GM18517 (cell line): Measurements from ENCODE around the gene UROD.

Source experiments
- ATAC-seq: cut with Tn5 transposase; IDR thresholded peaks from one replicate; pipeline ENCODE4 v1.9.1; 2021; ENCODE audit warnings: mild to moderate bottlenecking, moderate library complexity; ENCODE audit not compliant: unreplicated experiment

UROD gene

GRCh38 chr1:45008076-45008475, 4.0 kb upstream of the UROD start:
- ATAC-seq: no peak

- ATAC-seq: no peak
Observed at GRCh38 chr1:45008516-45008915, 3.5 kb upstream of the UROD start.

- ATAC-seq: no peak
Observed at GRCh38 chr1:45009296-45009865, 2.7 kb upstream of the UROD start.

DNA sequence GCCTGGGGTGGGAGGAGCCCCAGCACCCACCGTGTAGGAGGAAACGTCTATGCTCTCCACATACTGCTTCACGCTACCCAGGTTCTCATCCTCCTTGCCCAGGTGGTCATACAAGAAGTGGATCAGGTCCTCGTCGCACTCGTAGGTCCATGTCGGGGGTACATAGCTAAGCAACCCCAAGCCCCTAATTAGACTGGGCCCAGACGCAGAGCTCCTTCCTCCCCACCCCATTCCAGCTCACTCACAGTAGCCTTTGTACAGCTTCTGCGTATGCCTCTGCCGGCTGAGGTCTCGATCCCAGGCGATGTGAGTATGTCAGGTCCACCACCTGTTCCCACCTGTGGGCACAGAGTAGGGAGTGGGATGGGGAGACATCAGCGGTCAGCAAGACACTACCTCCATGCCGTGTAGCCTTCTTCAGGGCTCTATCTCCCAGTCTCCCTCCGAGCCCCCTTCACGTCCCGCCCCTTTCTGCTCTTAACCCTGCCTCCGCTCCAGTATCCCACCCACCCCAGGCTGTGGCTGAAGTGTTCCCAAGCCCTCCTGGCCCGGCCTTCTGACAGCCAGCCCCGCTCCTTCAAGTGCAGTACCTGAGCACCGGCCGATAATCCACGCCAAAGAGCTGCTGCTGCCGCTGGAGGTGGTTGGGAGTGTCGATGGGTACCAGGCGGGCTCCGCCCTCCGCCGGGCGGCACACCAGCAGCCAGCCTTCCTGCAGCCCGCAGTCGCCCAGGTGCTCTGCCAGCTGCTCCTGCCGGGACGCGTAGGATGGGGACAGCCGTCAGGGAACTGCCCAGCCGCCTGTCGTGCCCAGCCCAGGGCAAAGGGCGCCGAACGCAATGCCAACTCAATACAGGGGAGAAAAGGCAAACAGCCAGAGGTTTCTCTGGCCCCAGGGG, 1.8 kb upstream of the UROD start:
- no peak for ATAC-seq

DNA sequence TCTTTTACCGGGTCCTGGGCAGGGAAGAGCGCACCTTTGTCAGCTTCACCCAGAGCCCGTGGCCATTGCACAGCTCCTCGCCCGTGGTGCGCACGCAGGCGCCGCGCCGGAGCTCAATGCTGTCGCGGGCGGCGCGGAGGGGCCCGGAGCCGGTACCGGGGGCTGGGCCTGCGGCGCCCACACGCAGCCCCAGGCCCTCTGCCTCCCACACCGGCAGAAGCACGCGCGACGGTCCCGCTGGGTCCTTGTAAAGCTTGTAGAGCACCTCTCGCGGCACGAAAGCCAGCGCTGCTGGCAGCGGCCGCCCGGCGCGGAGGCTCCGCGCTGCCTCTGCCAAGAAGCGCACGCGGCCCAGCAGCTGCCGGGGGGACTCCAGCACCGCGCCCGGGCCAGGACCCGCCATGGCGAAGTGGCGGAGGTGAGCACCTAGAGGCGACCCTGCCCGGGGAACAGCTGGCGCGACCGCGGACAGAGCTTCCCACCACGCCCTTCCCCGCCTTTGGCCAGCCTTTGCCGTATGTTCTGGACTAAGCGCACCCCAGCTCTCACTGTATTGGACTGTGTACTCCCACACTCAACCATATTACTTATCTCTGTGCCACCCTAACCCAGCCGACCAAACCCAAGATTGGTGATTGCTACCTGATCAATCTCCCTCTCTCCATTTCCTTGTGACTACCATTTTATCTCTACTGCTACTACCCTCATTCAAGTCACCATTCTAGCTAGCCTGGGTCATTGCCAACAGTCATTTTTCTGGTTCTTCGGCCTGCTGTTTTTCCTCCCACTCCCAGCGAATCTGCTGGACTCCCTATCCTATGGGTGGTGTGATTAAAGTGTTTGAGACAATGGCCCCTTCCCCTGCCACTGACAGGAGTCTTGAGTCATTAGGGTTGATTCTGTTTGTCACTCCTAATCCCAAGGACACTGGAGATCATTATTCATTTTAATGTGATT, 921 bp upstream of the UROD start, which contains the start of gene HECTD3:
Gene HECTD3, minus strand, starts transcription at position 470 of the 957 bp plus-strand sequence. Its CDS starts 67 bp downstream, at position 403.
- peak; percentile 64 for ATAC-seq

- ATAC-seq: no peak
Observed at GRCh38 chr1:45012639-45013278, 705 bp downstream of the UROD start.

GRCh38 chr1:45013551-45014209, 1.6 kb downstream of the UROD start:
- ATAC-seq: no peak

DNA sequence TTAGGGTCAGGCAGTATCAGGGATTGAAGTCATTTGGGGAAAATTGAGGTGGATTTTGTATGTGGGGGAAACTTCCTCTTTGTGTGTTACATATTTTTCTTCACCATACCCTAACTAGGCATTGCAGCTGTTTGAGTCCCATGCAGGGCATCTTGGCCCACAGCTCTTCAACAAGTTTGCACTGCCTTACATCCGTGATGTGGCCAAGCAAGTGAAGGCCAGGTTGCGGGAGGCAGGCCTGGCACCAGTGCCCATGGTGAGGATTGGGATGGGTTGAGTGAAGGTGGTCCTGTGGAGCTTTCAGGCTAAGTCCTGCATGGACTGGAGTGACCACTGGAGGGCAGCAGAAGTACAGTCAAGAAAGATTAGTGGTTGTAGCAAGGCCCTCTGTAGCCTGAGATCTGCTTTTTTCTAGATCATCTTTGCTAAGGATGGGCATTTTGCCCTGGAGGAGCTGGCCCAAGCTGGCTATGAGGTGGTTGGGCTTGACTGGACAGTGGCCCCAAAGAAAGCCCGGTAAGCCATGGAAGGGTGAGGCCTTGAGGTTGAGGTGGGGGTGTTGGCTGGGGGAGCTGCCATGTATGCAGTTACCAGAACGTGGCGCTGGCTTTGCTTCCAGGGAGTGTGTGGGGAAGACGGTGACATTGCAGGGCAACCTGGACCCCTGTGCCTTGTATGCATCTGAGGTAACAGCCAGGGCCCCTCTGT, 2.4 kb downstream of the UROD start:
- no peak for ATAC-seq

DNA sequence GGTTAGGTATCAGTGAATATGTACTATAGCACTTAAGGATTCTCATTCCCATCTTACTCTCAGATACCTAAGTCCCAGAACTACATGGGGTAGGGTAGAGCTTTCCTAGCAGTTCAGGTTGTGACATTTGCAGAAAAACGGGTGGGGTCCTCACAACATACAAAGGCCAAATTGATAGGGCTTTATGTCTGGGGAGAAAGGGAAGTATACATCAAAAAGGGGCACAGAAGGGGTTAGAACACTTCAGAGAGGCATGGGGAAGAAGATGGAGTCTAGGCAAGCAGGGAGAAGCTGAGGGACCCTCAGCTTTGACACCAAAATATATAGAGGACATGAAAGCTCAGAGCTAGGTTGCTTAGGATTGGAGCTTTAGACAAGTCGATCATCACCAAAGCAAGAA, 3.6 kb downstream of the UROD start:
- no peak for ATAC-seq

DNA sequence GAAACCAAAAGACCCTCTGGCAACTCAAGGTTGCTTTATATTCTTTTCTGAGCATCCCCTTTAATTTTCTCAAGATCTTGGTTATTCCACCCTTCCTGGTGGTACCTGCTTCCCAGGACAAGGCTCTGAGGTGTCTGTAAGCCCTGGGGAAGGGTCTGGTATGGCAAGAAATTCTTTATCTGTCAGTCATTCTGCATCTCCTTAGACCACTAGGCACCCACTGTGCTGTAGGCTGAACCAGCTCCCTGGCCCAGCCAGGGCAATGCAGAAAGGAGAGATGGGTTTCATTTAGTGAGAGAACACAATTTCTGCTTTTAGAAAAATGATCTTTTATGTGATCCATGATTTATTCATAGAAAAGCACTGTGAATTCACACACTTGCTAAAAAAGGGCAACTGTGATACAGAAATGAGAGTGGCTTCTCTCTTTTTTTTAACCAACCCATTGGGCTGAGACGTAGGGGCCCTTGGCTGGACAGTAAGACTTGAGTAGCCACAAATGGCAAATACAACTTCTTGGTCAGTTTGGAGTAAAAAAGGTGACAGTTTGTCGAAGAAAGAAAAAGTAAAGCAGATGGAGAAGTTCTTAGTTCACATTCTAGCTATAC, 4.1 kb downstream of the UROD start:
- no peak for ATAC-seq

DNA sequence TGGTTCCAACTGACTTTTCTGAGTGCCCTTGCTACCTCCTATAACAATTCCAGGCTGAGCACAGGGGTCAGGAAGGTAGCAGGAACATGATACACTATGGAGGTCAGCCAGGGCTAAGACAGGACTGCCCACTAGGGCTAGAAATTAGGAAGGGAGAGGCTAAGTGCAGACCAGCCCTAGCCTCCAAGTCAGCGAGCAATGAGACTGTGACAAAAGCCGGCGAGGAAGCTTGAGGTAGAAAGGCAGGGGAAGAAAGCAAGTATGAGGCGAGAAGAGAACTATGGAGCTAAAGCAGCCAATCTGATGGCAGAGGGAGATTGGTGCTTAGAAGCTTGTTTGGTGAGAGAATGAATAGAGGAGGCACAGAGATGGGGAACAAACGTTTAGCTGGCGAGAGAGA, 4.7 kb downstream of the UROD start:
- ATAC-seq: no peak

DNA sequence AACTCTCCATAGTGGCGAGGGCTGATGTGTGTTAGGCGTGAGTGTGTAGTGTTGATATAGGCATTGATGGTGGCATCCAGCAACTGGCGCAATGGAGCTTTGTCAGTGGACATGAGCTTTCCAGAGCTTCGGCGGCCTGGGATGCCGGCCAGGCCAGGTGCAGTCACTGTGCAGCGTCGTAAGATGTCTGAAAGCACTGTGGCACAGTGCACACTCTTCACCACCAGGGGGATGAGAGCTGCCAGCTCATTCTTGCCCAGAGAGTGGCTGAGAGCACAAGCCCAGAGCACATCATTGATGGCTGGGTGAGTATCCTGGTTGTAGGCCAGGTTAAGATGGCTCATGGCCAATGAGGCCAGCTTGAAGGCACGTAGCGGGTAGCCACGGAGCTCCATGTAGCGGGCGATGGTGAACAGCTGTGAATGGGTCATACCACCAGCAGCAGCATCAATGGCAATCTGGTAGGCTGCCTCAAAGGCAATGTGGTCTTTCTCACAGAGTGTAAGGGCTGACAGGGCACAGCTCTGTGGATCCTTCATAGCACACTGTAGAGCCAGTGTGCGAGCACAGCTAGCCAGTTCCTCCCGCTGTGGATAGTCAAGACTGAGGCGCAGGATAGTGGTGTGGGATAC, 6.7 kb downstream of the UROD start:
- ATAC-seq: no peak

DNA sequence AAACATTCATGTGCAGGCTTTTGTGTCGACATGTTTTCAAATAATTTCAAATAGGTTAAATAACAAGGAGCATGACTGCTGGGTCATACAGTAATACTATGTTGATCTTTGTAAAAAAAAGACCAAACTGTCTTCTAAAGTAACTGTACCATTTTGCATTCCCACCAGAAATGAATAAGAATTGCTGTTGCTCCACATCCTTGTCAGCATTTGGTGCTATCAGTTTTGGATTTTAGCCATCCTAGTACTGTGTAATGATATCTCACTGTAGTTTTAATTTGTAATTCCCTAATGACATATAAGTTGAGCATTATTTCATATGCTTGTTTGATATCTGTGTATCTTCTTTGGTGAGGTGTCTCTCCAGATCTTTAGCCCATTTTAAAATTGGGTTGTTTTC, 11.6 kb downstream of the UROD start:
- ATAC-seq: no peak

DNA sequence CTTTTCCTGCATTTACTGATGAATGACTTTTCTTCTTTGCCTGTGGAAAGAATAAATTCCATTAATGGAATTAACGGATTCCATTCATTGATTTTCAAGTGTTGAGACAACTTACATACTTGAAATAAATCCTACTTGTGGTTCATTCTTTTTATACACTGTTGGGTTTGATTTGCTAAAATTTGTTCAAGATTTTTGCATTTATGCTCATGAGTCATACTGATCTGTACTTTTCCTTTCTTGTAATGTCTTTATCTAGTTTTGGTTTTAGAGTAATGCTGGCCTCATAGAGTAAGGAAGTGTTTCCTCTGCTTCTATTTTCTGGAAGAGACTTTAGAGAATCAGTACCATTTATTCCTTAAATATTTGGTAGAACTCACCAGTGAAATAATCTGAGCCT, 14.4 kb downstream of the UROD start:
- no peak for ATAC-seq

DNA sequence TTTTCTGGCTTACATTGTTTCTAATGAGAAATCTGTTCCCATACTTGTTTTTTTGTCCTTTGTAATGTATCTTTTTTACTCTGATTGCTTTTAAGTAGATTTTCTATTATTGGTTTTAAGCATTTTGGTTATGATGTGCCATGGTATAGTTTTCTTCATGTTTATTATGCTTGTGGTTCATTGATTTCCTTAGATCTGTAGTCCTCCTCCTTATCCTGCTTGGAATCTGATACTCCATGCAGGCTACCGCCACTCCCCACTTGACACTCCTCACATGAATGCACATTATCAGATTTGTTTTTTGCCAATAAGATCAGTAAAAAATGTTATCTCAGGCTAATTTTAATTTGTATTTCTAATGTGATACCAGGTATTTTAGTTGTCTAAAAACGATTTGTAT, 20.8 kb downstream of the UROD start:
- no peak for ATAC-seq

GRCh38 chr1:45033356-45033755, 21.3 kb downstream of the UROD start:
- no peak for ATAC-seq

GRCh38 chr1:45035631-45036301, 23.7 kb downstream of the UROD start:
- ATAC-seq: no peak

GRCh38 chr1:45037456-45037855, 25.4 kb downstream of the UROD start:
- no peak for ATAC-seq
